ENCODE results near the gene ABCA12. TPM values are rescaled to one million over a fixed set of nuclear protein-coding genes. Genes with fewer than 3 reads are reported as not detected.

Gene ABCA12
- polyA plus RNA-seq, 1 of the 3 experiments (the other 2 are of a cell fraction), result 0.07 TPM

GRCh38 chr2:214960677-214961076, 177.7 kb downstream of the ABCA12 start:
- H3K9me3 ChIP-seq, result no peaks in the 10 kb centered on the region
- H3K4me2 ChIP-seq, result no peak overlapping the region
- H3K4me3 ChIP-seq (ENCODE audit: low read depth in 2 of 2, low read length in 1 of 2), result no peak overlapping the region
- H3K9ac ChIP-seq, result no peak overlapping the region
- no peaks in the 10 kb centered on the region for H3K79me2 ChIP-seq (ENCODE audit: insufficient read depth)
- H3K27ac ChIP-seq (ENCODE audit: low read depth in 2 of 2, low read length in 1 of 2), result no peak overlapping the region
- ChIA-PET POLR2A (no interaction called here), CTCF (interaction anchor here (0.7 to 2.7 kb wide), 26 partner anchors 10 to 973 kb away, joined by 3 to 17 read pairs (median 3); no protein-coding TSS in a partner anchor)
- no peaks in the 10 kb centered on the region for H3K36me3 ChIP-seq (replicated peaks in 1 of 2; ENCODE audit: control insufficient read depth in 1 of 2, insufficient read depth in 2 of 2, low read length in 1 of 2)
- no peaks in the 10 kb centered on the region; a peak in 1 of 4 replicates for H3K4me1 ChIP-seq (ENCODE audit: control insufficient read depth in 1 of 2, insufficient read depth in 2 of 2, low read depth in 1 of 2, low read length in 1 of 2)
- no peaks in the 10 kb centered on the region for H3K9me2 ChIP-seq
- H4K20me1 ChIP-seq (ENCODE audit: insufficient read depth), result no peaks in the 10 kb centered on the region
- no peak for DNase-seq
- no peaks in the 10 kb centered on the region for H3F3A ChIP-seq (replicated peaks; ENCODE audit: insufficient read depth)
- H2AFZ ChIP-seq (ENCODE audit: low read depth), result no peak overlapping the region
- H3K27me3 ChIP-seq (ENCODE audit: insufficient read depth), result no peaks in the 10 kb centered on the region
- TF ChIP-seq SMC3 (IDR thresholded peaks at IDR 0.05; ENCODE audit: low read depth, low read length) (peak; percentile 25; the same call in 1 of the 2 replicates), NFIC (IDR thresholded peaks at IDR 0.05; ENCODE audit: borderline replicate concordance) (no peak), YY1 (IDR thresholded peaks at IDR 0.05; ENCODE audit: low read depth) (no peak), RAD21 (IDR thresholded peaks at IDR 0.05; ENCODE audit: low read length) (peak; percentile 68), CTCF (IDR thresholded peaks at IDR 0.05) (peak; percentile 62)

GRCh38 chr2:214946949-214947348, 191.5 kb downstream of the ABCA12 start:
- Histone ChIP-seq H3F3A (replicated peaks; ENCODE audit: insufficient read depth) (no peaks in the 10 kb centered on the region), H3K4me1 (ENCODE audit: control insufficient read depth in 1 of 2, insufficient read depth in 2 of 2, low read depth in 1 of 2, low read length in 1 of 2) (no peaks in the 10 kb centered on the region), H3K4me2 (no peak overlapping the region), H2AFZ (ENCODE audit: low read depth) (no peak overlapping the region), H3K4me3 (ENCODE audit: low read depth in 2 of 2, low read length in 1 of 2) (no peak overlapping the region), H3K27ac (ENCODE audit: low read depth in 2 of 2, low read length in 1 of 2) (no peak overlapping the region), H3K36me3 (replicated peaks in 1 of 2; ENCODE audit: control insufficient read depth in 1 of 2, insufficient read depth in 2 of 2, low read length in 1 of 2) (no peaks in the 10 kb centered on the region), H3K9me2 (no peaks in the 10 kb centered on the region), H3K9ac (no peak overlapping the region), H3K27me3 (ENCODE audit: insufficient read depth) (no peaks in the 10 kb centered on the region), H4K20me1 (ENCODE audit: insufficient read depth) (no peaks in the 10 kb centered on the region), H3K9me3 (no peaks in the 10 kb centered on the region), H3K79me2 (ENCODE audit: insufficient read depth) (no peaks in the 10 kb centered on the region)
- CTCF ChIA-PET, result interaction anchor here (1.6 kb wide), 1 partner anchor 984 kb away, joined by 5 read pairs; no protein-coding TSS in a partner anchor
- 40% methylated on average over 2 of the region's 2 CpGs for WGBS (ENCODE audit: low lambda C conversion rate)
- TF ChIP-seq YY1 (IDR thresholded peaks at IDR 0.05; ENCODE audit: low read depth) (no peak), GATA2 (CRISPR knock-in tag; IDR thresholded peaks at IDR 0.05) (no peak), EZH2phosphoT487 (IDR thresholded peaks at IDR 0.05; ENCODE audit: borderline replicate concordance, low read depth) (no peak), EP300 (IDR thresholded peaks at IDR 0.05; ENCODE audit: borderline replicate concordance in 1 of 2, low read depth in 1 of 2, low read length in 1 of 2) (no peak), TCF12 (IDR thresholded peaks at IDR 0.05) (no peak), JUND (IDR thresholded peaks at IDR 0.05) (no peak), CTCF (IDR thresholded peaks at IDR 0.05) (no peak), RXRA (IDR thresholded peaks at IDR 0.05; ENCODE audit: borderline replicate concordance, low read depth) (no peak), MXI1 (IDR thresholded peaks at IDR 0.05; ENCODE audit: low read depth, low read length) (no peak), RCOR1 (IDR thresholded peaks at IDR 0.05; ENCODE audit: low read length) (no peak), ELF1 (IDR thresholded peaks at IDR 0.05) (no peak)
- POLR2A ChIA-PET, result no interaction called here
- no peak for DNase-seq
